H1 (cell line): ENCODE measurements around the gene IGFL3.

Source experiments
- EZH2 ChIP-seq: fragments of 200-600 bp; sonication (generic); IDR thresholded peaks from 2 replicates; pipeline ENCODE4 v1.7.1; 2012; ENCODE audit warnings: low read depth, mild to moderate bottlenecking, moderate library complexity, low read length, inconsistent platforms; ENCODE audit not compliant: severe bottlenecking
- TAF7 ChIP-seq: optimal IDR thresholded peaks from 2 replicates; pipeline ENCODE3; 2011; ENCODE audit warnings: low read depth, mild to moderate bottlenecking, inconsistent platforms, low read length, moderate library complexity, borderline replicate concordance

GRCh38 chr19:46126086-46126580 lies 1.6 kb upstream of the IGFL3 start:
- TF ChIP-seq EZH2, result no peak
- TF ChIP-seq TAF7, result no peak
